T-cell (primary cell): ENCODE data around the gene NPAS3. TPM values are rescaled to one million over a fixed set of nuclear protein-coding genes. Genes with fewer than 3 reads are reported as not detected.

Experiments
- ATAC-seq, 4 experiments: fragments of 200-7000 bp in 3 of 4; fragments of 150-1000 bp in 1 of 4; cut with Tn5 transposase; replicated peaks in 1 of 4; 1 replicate in 3 of 4; 2 replicates in 1 of 4; pipeline ENCODE4 v1.10.0; 2021; ENCODE audit warnings: moderate library complexity in 3 of 4, mild to moderate bottlenecking in 2 of 4, moderate number of reproducible peaks in 1 of 4
- CTCF ChIA-PET, 2 donors: fragments of 300-600 bp; sonication (Branson Sonifier 250); formaldehyde crosslinking; loops; one replicate each; lab custom pipeline; 2022; ENCODE audit warnings: antibody characterized with exemption in 2 of 2; lab: Charles Lee
- POLR2A ChIA-PET, 2 donors: fragments of 300-600 bp; sonication (Branson Sonifier 250); formaldehyde crosslinking; loops; one replicate each; lab custom pipeline; 2022; ENCODE audit warnings: antibody characterized with exemption in 2 of 2; lab: Charles Lee
- DNase-seq, 35 experiments: peaks; one replicate each; pipeline versions ENCODE4 v3.0.0 to v3.0.0-alpha.2; 2013 to 2023
- H3K27ac ChIP-seq: one replicate; pipeline ENCODE4 v1.5.1; 2013; ENCODE audit warnings: low read length
- H3K27me3 ChIP-seq, 2 experiments: replicated peaks in 1 of 2; 1 replicate in 1 of 2; 2 replicates in 1 of 2; pipeline versions ENCODE4 v1.6.1 to v1.7.0; 2013; ENCODE audit warnings: low read length in 1 of 2, mixed read lengths in 1 of 2; ENCODE audit not compliant: control insufficient read depth in 2 of 2, insufficient read depth in 2 of 2; ENCODE audit errors: extremely low read depth in 1 of 2
- H3K36me3 ChIP-seq, 2 donors: 1 replicate in 1 of 2; 2 replicates in 1 of 2; pipeline versions ENCODE4 v1.6.1 to v1.7.0; 2013; ENCODE audit warnings: low read length in 1 of 2; ENCODE audit not compliant: control insufficient read depth in 2 of 2, insufficient read depth in 1 of 2; ENCODE audit errors: extremely low read depth in 1 of 2
- H3K4me1 ChIP-seq, 2 experiments: 1 replicate in 1 of 2; 2 replicates in 1 of 2; pipeline versions ENCODE4 v1.6.1 to v1.7.0; 2013; ENCODE audit warnings: low read length in 2 of 2, mixed read lengths in 1 of 2; ENCODE audit not compliant: insufficient read depth in 2 of 2, control insufficient read depth in 1 of 2; ENCODE audit errors: extremely low read depth in 1 of 2
- H3K4me3 ChIP-seq, 2 donors: 1 replicate in 1 of 2; 2 replicates in 1 of 2; pipeline versions ENCODE4 v1.5.1 to v1.7.0; 2013; ENCODE audit warnings: mild to moderate bottlenecking in 2 of 2, low read length in 1 of 2, moderate library complexity in 1 of 2; ENCODE audit not compliant: control insufficient read depth in 1 of 2; ENCODE audit errors: extremely low read depth in 1 of 2
- H3K9me3 ChIP-seq: 2 replicates; pipeline ENCODE4 v1.7.0; 2013
- H3K27ac Mint-ChIP-seq, 2 donors: one replicate each; pipeline ENCODE4 v1.8.0; 2020 to 2021; ENCODE audit warnings: mild to moderate bottlenecking in 2 of 2, mixed read lengths in 2 of 2
- H3K27me3 Mint-ChIP-seq, 2 donors: one replicate each; pipeline ENCODE4 v1.8.0; 2021 to 2022; ENCODE audit warnings: mixed read lengths in 2 of 2
- H3K36me3 Mint-ChIP-seq: one replicate; pipeline ENCODE4 v1.8.0; 2021; ENCODE audit warnings: mixed read lengths
- H3K4me1 Mint-ChIP-seq, 3 donors: one replicate each; pipeline ENCODE4 v1.8.0; 2020 to 2022; ENCODE audit warnings: mixed read lengths in 3 of 3, mild to moderate bottlenecking in 1 of 3
- H3K4me3 Mint-ChIP-seq, 3 donors: one replicate each; pipeline ENCODE4 v1.8.0; 2020 to 2022; ENCODE audit warnings: mild to moderate bottlenecking in 3 of 3, mixed read lengths in 3 of 3, moderate library complexity in 3 of 3
- H3K9me3 Mint-ChIP-seq, 3 donors: one replicate each; pipeline ENCODE4 v1.8.0; 2020 to 2022; ENCODE audit warnings: mixed read lengths in 3 of 3
- WGBS: methylation state at CpG from one replicate; pipeline ENCODE4 v1.1.5; 2013; ENCODE audit warnings: missing lambda C conversion rate; ENCODE audit not compliant: insufficient coverage; 5-methylcytosine and 5-hydroxymethylcytosine counted together
- total RNA-seq, 35 experiments: library from RNA in 6 of 35; stranded (reverse) in 6 of 35; fragments of 120-200 nt in 1 of 35; gene quantifications; one replicate each; pipeline versions ENCODE4 v1.2.1 to v1.2.4 and lab custom pipeline; 2013 to 2026

NPAS3 gene
- total RNA-seq, 5 donors from 2014 or later (not counting 1 experiment from before 2014, with no cell fraction given) = 0.10 TPM; not detected in 4

DNA sequence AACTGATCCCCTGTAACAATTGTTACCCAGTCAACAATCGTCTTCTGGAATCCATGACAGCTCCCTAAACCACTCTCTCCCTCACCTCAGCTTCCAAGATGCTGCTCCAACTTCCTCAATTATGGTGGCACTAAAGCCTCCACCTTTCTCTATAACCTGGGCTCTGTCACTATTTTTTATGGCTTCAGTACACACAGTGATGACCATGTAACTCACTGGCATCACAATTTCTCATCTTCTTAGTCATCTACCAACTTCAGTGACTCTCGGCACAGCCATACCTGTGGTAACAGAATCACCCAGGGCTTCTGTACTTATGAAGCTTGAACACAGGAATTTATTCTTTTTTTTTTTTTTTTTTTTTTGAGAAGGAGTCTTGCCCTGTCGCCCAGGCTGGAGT lies 32.0 kb upstream of the NPAS3 start:
- no peaks in the 10 kb centered on the region for H3K4me1 ChIP-seq
- CTCF ChIA-PET = no interaction called here
- Mint-ChIP-seq H3K27ac (no peak overlapping the region), H3K36me3 (no peaks in the 10 kb centered on the region), H3K27me3 (no peaks in the 10 kb centered on the region), H3K9me3 (peaks cover 0 to 11% (median 0%) of the 10 kb centered on the region in 3 donors), H3K4me1 (no peaks in the 10 kb centered on the region), H3K4me3 (no peak overlapping the region)
- no peaks in the 10 kb centered on the region for H3K27me3 ChIP-seq
- no peak overlapping the region for H3K4me3 ChIP-seq
- no peak for DNase-seq
- no peak for ATAC-seq
- WGBS = 82% methylated on average over 1 of the region's 3 CpGs
- H3K36me3 ChIP-seq = no peaks in the 10 kb centered on the region
- H3K9me3 ChIP-seq = no peaks in the 10 kb centered on the region
- POLR2A ChIA-PET = interaction anchor here in 1 of 2 donors (0.7 kb wide), 1 partner anchor 25 kb away, joined by 5 read pairs; no protein-coding TSS in a partner anchor
- H3K27ac ChIP-seq = no peak overlapping the region

GRCh38 chr14:32908196-32909084 lies 30.2 kb upstream of the NPAS3 start:
- no peaks in the 10 kb centered on the region for H3K4me1 Mint-ChIP-seq
- Histone ChIP-seq H3K4me1 (no peaks in the 10 kb centered on the region), H3K4me3 (no peak overlapping the region), H3K9me3 (no peaks in the 10 kb centered on the region), H3K27ac (no peak overlapping the region), H3K36me3 (no peaks in the 10 kb centered on the region), H3K27me3 (no peaks in the 10 kb centered on the region)
- no peak overlapping the region for H3K27ac Mint-ChIP-seq
- ChIA-PET CTCF (no interaction called here), POLR2A (no interaction called here)
- no peak overlapping the region for H3K4me3 Mint-ChIP-seq
- no peak for DNase-seq
- no peaks in the 10 kb centered on the region for H3K36me3 Mint-ChIP-seq
- no peaks in the 10 kb centered on the region for H3K27me3 Mint-ChIP-seq
- H3K9me3 Mint-ChIP-seq = peaks cover 0 to 11% (median 1%) of the 10 kb centered on the region in 3 donors
- ATAC-seq = no peak
- no CpG with 5 or more reads among the region's 9 CpGs for WGBS

GRCh38 chr14:32913725-32914124 lies 25.0 kb upstream of the NPAS3 start:
- 85% methylated on average over 2 of the region's 3 CpGs for WGBS
- no peak overlapping the region for H3K4me3 Mint-ChIP-seq
- no peak overlapping the region for H3K27ac Mint-ChIP-seq
- POLR2A ChIA-PET = no interaction called here
- Histone ChIP-seq H3K27ac (no peak overlapping the region), H3K36me3 (no peaks in the 10 kb centered on the region), H3K9me3 (no peaks in the 10 kb centered on the region), H3K4me3 (no peak overlapping the region), H3K27me3 (no peaks in the 10 kb centered on the region), H3K4me1 (no peaks in the 10 kb centered on the region)
- no peaks in the 10 kb centered on the region for H3K4me1 Mint-ChIP-seq
- H3K9me3 Mint-ChIP-seq = peaks cover 0 to 1% (median 0%) of the 10 kb centered on the region in 3 donors
- no peaks in the 10 kb centered on the region for H3K27me3 Mint-ChIP-seq
- ATAC-seq (no peak), DNase-seq (no peak)
- CTCF ChIA-PET = no interaction called here
- H3K36me3 Mint-ChIP-seq = no peaks in the 10 kb centered on the region

DNA sequence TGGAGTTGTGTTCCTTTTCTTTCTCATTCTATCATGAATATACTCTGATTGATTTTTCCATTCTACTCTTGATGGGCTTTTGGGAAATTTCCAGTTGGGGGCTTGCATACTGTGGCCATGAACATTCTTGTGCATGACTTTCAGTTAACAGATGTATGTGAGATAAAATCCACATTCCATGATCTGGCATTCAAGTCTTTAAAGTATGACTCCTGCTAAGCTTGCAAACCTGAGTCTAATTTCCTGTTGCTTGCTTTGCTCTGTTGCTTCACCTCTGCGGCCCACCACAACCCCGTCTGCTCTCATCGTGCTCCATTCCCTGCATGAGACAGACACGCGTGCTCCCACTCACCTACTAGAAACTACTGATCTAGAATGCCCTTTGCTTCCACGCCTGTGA lies 24.3 kb upstream of the NPAS3 start:
- H3K36me3 Mint-ChIP-seq = no peaks in the 10 kb centered on the region
- no peak for ATAC-seq
- no peaks in the 10 kb centered on the region for H3K4me1 ChIP-seq
- ChIA-PET CTCF (no interaction called here), POLR2A (no interaction called here)
- H3K9me3 Mint-ChIP-seq = peaks cover 0 to 1% (median 0%) of the 10 kb centered on the region in 3 donors
- no peaks in the 10 kb centered on the region for H3K4me1 Mint-ChIP-seq
- no peaks in the 10 kb centered on the region for H3K36me3 ChIP-seq
- H3K27ac ChIP-seq = no peak overlapping the region
- no peaks in the 10 kb centered on the region for H3K9me3 ChIP-seq
- no peaks in the 10 kb centered on the region for H3K27me3 Mint-ChIP-seq
- H3K27ac Mint-ChIP-seq = no peak overlapping the region
- DNase-seq = no peak
- 93% methylated on average over 6 of the region's 6 CpGs for WGBS
- no peak overlapping the region for H3K4me3 Mint-ChIP-seq
- no peaks in the 10 kb centered on the region for H3K27me3 ChIP-seq
- no peak overlapping the region for H3K4me3 ChIP-seq

- CTCF ChIA-PET = interaction anchor here in 1 of 2 donors (0.6 kb wide), 1 partner anchor 73 kb away, joined by 5 read pairs; no protein-coding TSS in a partner anchor
- POLR2A ChIA-PET = no interaction called here
These were observed 17.9 kb upstream of the NPAS3 start for GRCh38 chr14:32920696-32921276.

GRCh38 chr14:32925439-32925838 lies 13.2 kb upstream of the NPAS3 start:
- ATAC-seq = no peak
- H3K36me3 Mint-ChIP-seq = no peaks in the 10 kb centered on the region
- POLR2A ChIA-PET = no interaction called here
- peaks cover 0 to 10% (median 7%) of the 10 kb centered on the region in 3 donors for H3K9me3 Mint-ChIP-seq
- no peak overlapping the region for H3K4me3 Mint-ChIP-seq
- Histone ChIP-seq H3K36me3 (no peaks in the 10 kb centered on the region), H3K4me3 (no peak overlapping the region), H3K27ac (no peak overlapping the region), H3K27me3 (peaks cover 0 to 2% of the 10 kb centered on the region in 2 experiments), H3K4me1 (no peaks in the 10 kb centered on the region), H3K9me3 (peaks cover 4% of the 10 kb centered on the region)
- H3K27ac Mint-ChIP-seq = no peak overlapping the region
- peaks cover 4 to 7% of the 10 kb centered on the region in 2 donors for H3K27me3 Mint-ChIP-seq
- CTCF ChIA-PET = no interaction called here
- no peaks in the 10 kb centered on the region for H3K4me1 Mint-ChIP-seq
- no peak for DNase-seq

More at GRCh38 chr14:32920696-32921276, 17.9 kb upstream of the NPAS3 start:
- no peak for DNase-seq
- WGBS = no CpG with 5 or more reads among the region's 6 CpGs
- no peak overlapping the region for H3K27ac ChIP-seq
- Mint-ChIP-seq H3K4me3 (no peak overlapping the region), H3K27ac (no peak overlapping the region), H3K4me1 (no peaks in the 10 kb centered on the region), H3K9me3 (peaks cover 0 to 10% (median 7%) of the 10 kb centered on the region in 3 donors), H3K36me3 (no peaks in the 10 kb centered on the region), H3K27me3 (no peaks in the 10 kb centered on the region)
- H3K9me3 ChIP-seq = no peaks in the 10 kb centered on the region
- H3K4me3 ChIP-seq = no peak overlapping the region
- no peaks in the 10 kb centered on the region for H3K27me3 ChIP-seq
- no peak for ATAC-seq
- no peaks in the 10 kb centered on the region for H3K4me1 ChIP-seq
- H3K36me3 ChIP-seq = no peaks in the 10 kb centered on the region
